GM12878 (cell line): ENCODE measurements around the gene ERG. TPM values are rescaled to one million over a fixed set of nuclear protein-coding genes. Genes with fewer than 3 reads are reported as not detected.

Experiments used
- ATAC-seq: fragments of 200-7000 bp; cut with Tn5 transposase; 3 replicates; pipeline ENCODE4 v1.9.1; 2020; ENCODE audit warnings: mild to moderate bottlenecking, moderate library complexity
- BruUV-seq: library from RNA; stranded (reverse); fragments of 400-500 nt; replicated peaks from 2 replicates; lab custom pipeline; 2021; lab: Mats Ljungman, UMichigan
- CTCF ChIA-PET: fragments of 300-600 bp; sonication (Branson Sonifier 250); formaldehyde crosslinking; extraction: SDS; loops from one replicate; lab custom pipeline; 2021; ENCODE audit warnings: inconsistent platforms; lab: Yijun Ruan, JAX
- POLR2A ChIA-PET: fragments of 350-600 bp; formaldehyde crosslinking; extraction: SDS; loops from one replicate; lab custom pipeline; 2021; ENCODE audit warnings: inconsistent platforms; lab: Charles Lee
- RAD21 ChIA-PET: fragments of 300-600 bp; sonication (Branson Sonifier 250); formaldehyde crosslinking; loops from one replicate; lab custom pipeline; 2023; ENCODE audit warnings: antibody characterized with exemption; ENCODE audit not compliant: unreplicated experiment; lab: Charles Lee
- SMC1A ChIA-PET: fragments of 300-600 bp; sonication (Branson Sonifier 250); formaldehyde crosslinking; loops from one replicate; lab custom pipeline; 2023; ENCODE audit not compliant: unreplicated experiment, uncharacterized antibody; lab: Charles Lee
- DNase-seq: peaks from one replicate; pipeline ENCODE4 v3.0.0-alpha.2; 2011; ENCODE audit warnings: low read depth, low spot score
- FAIRE-seq: peaks from 3 replicates; lab custom pipeline; 2011; peaks lifted over from hg19 to GRCh38; lab: Jason Lieb, UNC
- H2AFZ ChIP-seq: 2 replicates; pipeline ENCODE4 v1.6.0; 2011; ENCODE audit warnings: low read depth, low read length, control low read depth; ENCODE audit not compliant: control insufficient read depth
- H3K27ac ChIP-seq: 2 replicates; pipeline ENCODE4 v1.5.1; 2011; ENCODE audit warnings: control low read depth; ENCODE audit not compliant: control insufficient read depth, insufficient read depth
- H3K27me3 ChIP-seq, 2 experiments: replicated peaks in 1 of 2; 2 replicates each; pipeline versions ENCODE4 v1.6.0 to v1.6.1; 2011; ENCODE audit warnings: low read length in 1 of 2; ENCODE audit not compliant: control insufficient read depth in 2 of 2, insufficient read depth in 2 of 2
- H3K36me3 ChIP-seq, 2 experiments: 2 replicates each; pipeline ENCODE4 v1.5.1; 2011; ENCODE audit warnings: low read length in 1 of 2; ENCODE audit not compliant: control insufficient read depth in 2 of 2, insufficient read depth in 2 of 2
- H3K4me1 ChIP-seq: 2 replicates; pipeline ENCODE4 v1.6.1; 2011; ENCODE audit warnings: mild to moderate bottlenecking, low read length, moderate library complexity, mixed read lengths; ENCODE audit not compliant: control insufficient read depth, insufficient read depth
- H3K4me2 ChIP-seq: 2 replicates; pipeline ENCODE4 v1.6.0; 2011; ENCODE audit warnings: control low read depth; ENCODE audit not compliant: control insufficient read depth, insufficient read depth
- H3K4me3 ChIP-seq: fragments of 200-600 bp; sonication (generic); 2 replicates; pipeline ENCODE4 v1.5.1; 2016
- H3K79me2 ChIP-seq: 2 replicates; pipeline ENCODE4 v1.6.0; 2011; ENCODE audit warnings: low read length; ENCODE audit not compliant: control insufficient read depth, insufficient read depth
- H3K9ac ChIP-seq: 2 replicates; pipeline ENCODE4 v1.8.0; 2011; ENCODE audit warnings: low read length, control low read depth, mixed read lengths; ENCODE audit not compliant: control insufficient read depth, insufficient read depth
- H3K9me3 ChIP-seq: replicated peaks from 3 replicates; pipeline ENCODE4 v1.5.1; 2011; ENCODE audit warnings: mild to moderate bottlenecking, low read length; ENCODE audit not compliant: control insufficient read depth, insufficient read depth
- H4K20me1 ChIP-seq: 2 replicates; pipeline ENCODE4 v1.6.0; 2011; ENCODE audit not compliant: control insufficient read depth, insufficient read depth
- BCL11A ChIP-seq: IDR thresholded peaks from 2 replicates; pipeline ENCODE4 v1.6.1; 2011; ENCODE audit warnings: low read depth, low read length
- CTCF ChIP-seq, 3 experiments: IDR thresholded peaks in 2 of 3; conservative IDR thresholded peaks in 1 of 3; 2 replicates each; pipeline ENCODE4 v1.5.1; 2011; ENCODE audit warnings: low read depth in 3 of 3, low read length in 3 of 3, mild to moderate bottlenecking in 3 of 3, control low read depth in 2 of 3, moderate library complexity in 2 of 3, inconsistent platforms in 1 of 3, mixed read lengths in 1 of 3; ENCODE audit not compliant: control insufficient read depth in 2 of 3, insufficient read depth in 1 of 3; ENCODE audit errors: extremely low read depth in 1 of 3
- HDAC6 ChIP-seq: fragments of 200-600 bp; sonication (generic); IDR thresholded peaks from one replicate; pipeline ENCODE4 v1.8.0; 2017; ENCODE audit warnings: antibody characterized with exemption; ENCODE audit not compliant: unreplicated experiment
- NKRF ChIP-seq: fragments of 450-650 bp; conservative IDR thresholded peaks from 2 replicates; pipeline ENCODE4 v1.6.1; 2017; ENCODE audit warnings: mild to moderate bottlenecking, moderate library complexity
- PBX3 ChIP-seq: IDR thresholded peaks from 2 replicates; pipeline ENCODE4 v1.6.1; 2011; ENCODE audit warnings: mild to moderate bottlenecking, low read depth, low read length, moderate library complexity; ENCODE audit not compliant: insufficient replicate concordance
- PKNOX1 ChIP-seq: fragments of 450-650 bp; IDR thresholded peaks from 2 replicates; pipeline ENCODE4 v1.6.1; 2016; ENCODE audit warnings: mild to moderate bottlenecking
- RAD21 ChIP-seq: IDR thresholded peaks from 2 replicates; pipeline ENCODE4 v1.6.1; 2011; ENCODE audit warnings: mild to moderate bottlenecking, low read depth, low read length, moderate library complexity; ENCODE audit not compliant: insufficient read depth
- SUPT20H ChIP-seq: IDR thresholded peaks from 2 replicates; pipeline ENCODE4 v1.6.1; 2011; ENCODE audit warnings: low read depth, mild to moderate bottlenecking, low read length, moderate library complexity, borderline replicate concordance; ENCODE audit not compliant: control insufficient read depth
- WGBS: methylation state at CpG from one replicate; pipeline ENCODE4 v1.1.6; 2016; ENCODE audit warnings: low lambda C conversion rate; ENCODE audit not compliant: insufficient replicate concordance, insufficient coverage; ENCODE audit errors: missing lambda C conversion rate; 5-methylcytosine and 5-hydroxymethylcytosine counted together
- in situ Hi-C: fragments of 300-500 bp; cut with MboI; formaldehyde crosslinking; loops from 9 replicates; pipeline ENCODE4 v1.14.3; 2018; ENCODE audit warnings: mixed read lengths
- intact Hi-C: fragments of 100-400 bp; cut with micrococcal nuclease; formaldehyde crosslinking; loops from one replicate; pipeline ENCODE4 v1.14.2; 2022; ENCODE audit not compliant: unreplicated experiment
- polyA plus RNA-seq, 11 experiments: library from polyadenylated mRNA; depleted of rRNA in 4 of 11; unstranded in 6 of 11; stranded (reverse) in 5 of 11; fragments of >200 nt; fragmentation: Nextera tagmentation in 4 of 11; fragmentation: Illumina TruSeq in 1 of 11; extraction: Ambion mirVana in 4 of 11; extraction: Trizol in 1 of 11; gene quantifications; 1 replicate in 1 of 11; 2 replicates in 10 of 11; pipeline versions ENCODE4 v1.2.1 to v1.2.3, GENCODE V29; 2011 to 2016; ENCODE audit warnings: inconsistent platforms in 2 of 11, missing spikeins in 2 of 11, low read depth in 1 of 11
- total RNA-seq, 4 experiments: library from RNA; depleted of rRNA in 3 of 4; stranded (reverse); fragments of >200 nt in 3 of 4; fragmentation: Illumina TruSeq in 1 of 4; extraction: Trizol in 1 of 4; gene quantifications; 2 replicates each; pipeline versions ENCODE4 v1.2.1 to v1.2.3, GENCODE V29; 2013 to 2021
- TF ChIP-seq, protein P1 (sequence below): IDR thresholded peaks from 2 replicates; pipeline ENCODE4 v1.6.1; 2011; ENCODE audit warnings: borderline replicate concordance, low read depth, mild to moderate bottlenecking, moderate library complexity, mixed read lengths, low read length; ENCODE audit not compliant: insufficient read depth; ENCODE audit errors: extremely low read length
- TF ChIP-seq, protein P2 (sequence below): fragments of 450-650 bp; formaldehyde crosslinking; IDR thresholded peaks from 2 replicates; pipeline ENCODE4 v1.5.0; 2022; ENCODE audit warnings: mild to moderate bottlenecking, missing genetic modification characterization

Gene ERG
- total and polyA plus RNA-seq, 10 of the 15 experiments (the other 5 are each of a cell fraction or from before 2014, with no cell fraction given): not detected

DNA sequence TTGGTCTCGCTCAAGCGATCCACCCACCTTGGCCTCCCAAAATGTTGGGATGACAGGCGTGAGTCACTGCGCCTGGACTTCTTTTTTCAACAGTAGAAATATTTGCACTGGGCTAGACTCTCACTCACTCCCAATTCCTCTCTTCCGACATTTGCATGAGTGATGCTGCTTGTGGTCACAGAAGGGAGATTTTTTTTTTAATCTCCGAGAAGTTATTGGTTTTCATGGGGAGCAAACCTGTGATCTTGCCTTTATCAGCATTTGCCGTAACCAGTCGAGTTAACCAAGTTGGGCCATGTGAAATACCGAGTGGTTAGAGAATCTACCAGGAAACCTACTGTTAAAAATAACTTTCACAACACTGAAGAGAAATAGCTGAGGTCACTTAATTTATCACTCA is 21.1 kb downstream of the ERG start:
- WGBS: 7% methylated on average over 9 of the region's 9 CpGs
- RAD21 ChIA-PET: no interaction called here
- TF ChIP-seq BCL11A: no peak
- TF ChIP-seq PBX3: no peak
- no peak for TF ChIP-seq CTCF (IDR thresholded peaks at IDR 0.05 in 2 of 3, conservative IDR thresholded peaks at IDR 0.05 in 1 of 3; ENCODE audit: control insufficient read depth in 2 of 3, extremely low read depth in 1 of 3, insufficient read depth in 1 of 3, low read depth in 3 of 3, low read length in 3 of 3)
- TF ChIP-seq, protein P1, sequence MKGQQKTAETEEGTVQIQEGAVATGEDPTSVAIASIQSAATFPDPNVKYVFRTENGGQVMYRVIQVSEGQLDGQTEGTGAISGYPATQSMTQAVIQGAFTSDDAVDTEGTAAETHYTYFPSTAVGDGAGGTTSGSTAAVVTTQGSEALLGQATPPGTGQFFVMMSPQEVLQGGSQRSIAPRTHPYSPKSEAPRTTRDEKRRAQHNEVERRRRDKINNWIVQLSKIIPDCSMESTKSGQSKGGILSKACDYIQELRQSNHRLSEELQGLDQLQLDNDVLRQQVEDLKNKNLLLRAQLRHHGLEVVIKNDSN: no peak
- TF ChIP-seq RAD21: no peak
- no peak for TF ChIP-seq HDAC6
- TF ChIP-seq NKRF: no peak
- TF ChIP-seq, protein P2, sequence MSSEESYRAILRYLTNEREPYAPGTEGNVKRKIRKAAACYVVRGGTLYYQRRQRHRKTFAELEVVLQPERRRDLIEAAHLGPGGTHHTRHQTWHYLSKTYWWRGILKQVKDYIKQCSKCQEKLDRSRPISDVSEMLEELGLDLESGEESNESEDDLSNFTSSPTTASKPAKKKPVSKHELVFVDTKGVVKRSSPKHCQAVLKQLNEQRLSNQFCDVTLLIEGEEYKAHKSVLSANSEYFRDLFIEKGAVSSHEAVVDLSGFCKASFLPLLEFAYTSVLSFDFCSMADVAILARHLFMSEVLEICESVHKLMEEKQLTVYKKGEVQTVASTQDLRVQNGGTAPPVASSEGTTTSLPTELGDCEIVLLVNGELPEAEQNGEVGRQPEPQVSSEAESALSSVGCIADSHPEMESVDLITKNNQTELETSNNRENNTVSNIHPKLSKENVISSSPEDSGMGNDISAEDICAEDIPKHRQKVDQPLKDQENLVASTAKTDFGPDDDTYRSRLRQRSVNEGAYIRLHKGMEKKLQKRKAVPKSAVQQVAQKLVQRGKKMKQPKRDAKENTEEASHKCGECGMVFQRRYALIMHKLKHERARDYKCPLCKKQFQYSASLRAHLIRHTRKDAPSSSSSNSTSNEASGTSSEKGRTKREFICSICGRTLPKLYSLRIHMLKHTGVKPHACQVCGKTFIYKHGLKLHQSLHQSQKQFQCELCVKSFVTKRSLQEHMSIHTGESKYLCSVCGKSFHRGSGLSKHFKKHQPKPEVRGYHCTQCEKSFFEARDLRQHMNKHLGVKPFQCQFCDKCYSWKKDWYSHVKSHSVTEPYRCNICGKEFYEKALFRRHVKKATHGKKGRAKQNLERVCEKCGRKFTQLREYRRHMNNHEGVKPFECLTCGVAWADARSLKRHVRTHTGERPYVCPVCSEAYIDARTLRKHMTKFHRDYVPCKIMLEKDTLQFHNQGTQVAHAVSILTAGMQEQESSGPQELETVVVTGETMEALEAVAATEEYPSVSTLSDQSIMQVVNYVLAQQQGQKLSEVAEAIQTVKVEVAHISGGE: no peak
- no peak for TF ChIP-seq SUPT20H
- TF ChIP-seq PKNOX1: no peak

More for the DNA sequence above, 21.1 kb downstream of the ERG start:
- ChIA-PET POLR2A (no interaction called here), CTCF (no interaction called here), SMC1A (no interaction called here)
- Histone ChIP-seq H2AFZ (no peak overlapping the region), H3K4me2 (no peak overlapping the region), H3K36me3 (no peaks in the 10 kb centered on the region), H3K27ac (no peak overlapping the region), H4K20me1 (no peaks in the 10 kb centered on the region), H3K4me1 (no peaks in the 10 kb centered on the region), H3K79me2 (no peaks in the 10 kb centered on the region), H3K9me3 (no peaks in the 10 kb centered on the region; the same call in 2 of the 3 replicates), H3K9ac (no peak overlapping the region), H3K4me3 (no peak overlapping the region), H3K27me3 (no peaks in the 10 kb centered on the region; a peak in 2 of 4 replicates)
- in situ Hi-C loops: no loop called here
- BruUV-seq: no TSS peak
- DNase-seq (no peak), ATAC-seq (no peak), FAIRE-seq (no peak)
- intact Hi-C loops: no loop called here
